NCI-H128 (cell line): ENCODE measurements around the gene DDX53.

Experiments used
- DNase-seq: peaks from one replicate; lab custom pipeline; 2025; ENCODE audit not compliant: unreplicated experiment; lab: John Stamatoyannopoulos, UW

The DDX53 gene

DNA sequence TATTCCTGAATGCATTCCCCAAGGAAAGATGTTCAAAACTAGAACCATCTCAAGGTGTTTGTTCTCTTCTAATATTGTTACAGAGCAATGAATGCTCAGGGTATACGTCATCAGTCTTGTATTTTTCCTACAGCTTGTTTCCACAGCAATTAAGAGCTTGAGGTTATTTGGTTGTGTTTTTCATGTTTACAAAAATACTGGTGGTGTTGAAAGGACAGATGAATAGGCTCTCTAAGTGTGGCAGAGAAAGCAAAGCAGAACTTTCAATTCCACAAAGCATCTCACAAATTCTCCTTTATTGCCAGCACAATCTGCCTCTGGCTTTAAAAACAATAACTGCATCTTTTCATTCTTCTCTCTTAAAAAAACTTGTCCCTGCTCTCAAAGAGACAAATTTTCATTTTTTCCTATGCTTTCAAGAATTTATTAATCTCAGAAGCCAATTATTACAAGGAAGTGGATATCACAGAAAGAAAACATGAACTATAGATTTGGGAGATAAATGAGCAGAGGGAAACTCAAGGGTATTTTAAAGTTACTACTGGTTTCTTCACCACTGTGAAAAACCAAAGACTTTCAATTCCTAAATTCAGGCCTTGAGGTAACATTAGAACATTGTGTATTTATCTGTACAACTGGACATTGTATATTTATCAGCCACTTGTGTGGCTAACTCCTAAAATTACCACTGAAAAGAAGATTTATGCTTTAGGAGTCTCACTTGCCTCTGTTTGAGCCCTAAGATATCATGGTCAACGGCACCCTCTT, 49.2 kb downstream of the DDX53 start:
- DNase-seq, result no peak

DNA sequence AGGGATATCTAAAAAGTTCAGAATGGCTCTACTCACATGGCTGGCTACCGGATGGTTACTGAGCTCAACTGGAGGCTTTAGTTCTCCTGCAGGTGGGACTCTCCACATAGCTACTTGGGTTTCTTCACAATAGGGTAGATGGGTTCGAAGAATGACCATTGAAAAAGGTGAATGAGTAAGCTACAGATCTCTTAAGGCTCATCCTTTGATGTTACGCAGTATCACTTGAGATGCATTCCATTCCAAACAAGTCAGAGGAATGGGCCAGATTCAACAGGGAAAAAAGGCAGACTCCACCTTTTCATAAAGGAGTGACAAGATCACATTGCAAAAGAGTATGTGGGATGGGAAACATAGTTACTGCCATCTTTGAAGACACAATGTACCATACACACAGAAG, 52.6 kb downstream of the DDX53 start:
- no peak for DNase-seq
